HFF-Myc (cell line): ENCODE results near the gene PMPCA.

Experiments used
- DNase-seq: peaks from one replicate; pipeline ENCODE4 v3.0.0-alpha.2; 2011; ENCODE audit warnings: low read depth; ENCODE audit errors: extremely low read depth
- H3K4me3 ChIP-seq: replicated peaks from 2 replicates; pipeline ENCODE4 v1.5.1; 2011; ENCODE audit warnings: low read depth, mild to moderate bottlenecking, control low read depth, low read length
- CTCF ChIP-seq: IDR thresholded peaks from 2 replicates; pipeline ENCODE4 v1.5.1; 2012; ENCODE audit warnings: mild to moderate bottlenecking, low read depth, low read length, control low read depth; ENCODE audit errors: missing control alignments

The PMPCA gene

GRCh38 chr9:136430588-136431234 lies 20.3 kb downstream of the PMPCA start:
- no peak for DNase-seq
- TF ChIP-seq CTCF = no peak
- no peak overlapping the region for H3K4me3 ChIP-seq

GRCh38 chr9:136431782-136432350 lies 21.4 kb downstream of the PMPCA start:
- TF ChIP-seq CTCF = no peak
- H3K4me3 ChIP-seq = no peak overlapping the region
- no peak for DNase-seq

- DNase-seq = no peak
- no peak for TF ChIP-seq CTCF
- H3K4me3 ChIP-seq = no peak overlapping the region
Measured at GRCh38 chr9:136432591-136432990, 22.1 kb downstream of the PMPCA start.

GRCh38 chr9:136433043-136433715 lies 22.7 kb downstream of the PMPCA start:
- no peak overlapping the region for H3K4me3 ChIP-seq
- no peak for TF ChIP-seq CTCF
- no peak for DNase-seq

- TF ChIP-seq CTCF = no peak
- H3K4me3 ChIP-seq = no peak overlapping the region
- no peak for DNase-seq
Measured at GRCh38 chr9:136433849-136434579, 23.6 kb downstream of the PMPCA start.

- no peak for TF ChIP-seq CTCF
- H3K4me3 ChIP-seq = no peak overlapping the region
- DNase-seq = no peak
Measured at GRCh38 chr9:136434580-136435169, 24.2 kb downstream of the PMPCA start.
